ENCODE measurements around the gene TNIK. TPM values are rescaled to one million over a fixed set of nuclear protein-coding genes. Genes with fewer than 3 reads are reported as not detected.
A peak's percentile ranks its signal among the peaks of the same experiment; 100 is the strongest.

The TNIK gene
- total RNA-seq, 1 experiment from 2014 or later = 0.69 TPM

- Histone ChIP-seq H3K9me3 (ENCODE audit: low read depth, low read length, poor library complexity, severe bottlenecking) (no peaks in the 10 kb centered on the region), H3K27ac (ENCODE audit: low read depth, low read length, poor library complexity, severe bottlenecking) (no peak overlapping the region), H3K27me3 (replicated peaks; ENCODE audit: insufficient read depth, low read depth, low read length, poor library complexity) (no peaks in the 10 kb centered on the region), H3K4me3 (ENCODE audit: low read depth, low read length, poor library complexity, severe bottlenecking) (no peak overlapping the region), H3K36me3 (ENCODE audit: insufficient read depth, low read length, poor library complexity, severe bottlenecking) (no peaks in the 10 kb centered on the region), H3K4me1 (ENCODE audit: insufficient read depth, low read length, poor library complexity, severe bottlenecking) (no peaks in the 10 kb centered on the region)
- POLR2A ChIA-PET (ENCODE audit: low non-redundant PET) = no interaction called here
- no TSS peak for BruUV-seq (replicated peaks)
- TF ChIP-seq EZH2 (IDR thresholded peaks at IDR 0.05; ENCODE audit: borderline replicate concordance, low read depth, low read length, poor library complexity, severe bottlenecking) (no peak), CTCF (conservative IDR thresholded peaks at IDR 0.05; ENCODE audit: low read depth, low read length) (no peak)
- CTCF ChIA-PET = no interaction called here
- peak; percentile 34 for DNase-seq (ENCODE audit: low spot score)
- intact Hi-C loops (cut with micrococcal nuclease; ENCODE audit: unreplicated experiment) = no loop called here
These were observed 343.8 kb downstream of the TNIK start for GRCh38 chr3:171116365-171116764.

GRCh38 chr3:171115667-171116066 lies 344.5 kb downstream of the TNIK start:
- Histone ChIP-seq H3K9me3 (ENCODE audit: low read depth, low read length, poor library complexity, severe bottlenecking) (no peaks in the 10 kb centered on the region), H3K36me3 (ENCODE audit: insufficient read depth, low read length, poor library complexity, severe bottlenecking) (no peaks in the 10 kb centered on the region), H3K27ac (ENCODE audit: low read depth, low read length, poor library complexity, severe bottlenecking) (no peak overlapping the region), H3K27me3 (replicated peaks; ENCODE audit: insufficient read depth, low read depth, low read length, poor library complexity) (no peaks in the 10 kb centered on the region), H3K4me3 (ENCODE audit: low read depth, low read length, poor library complexity, severe bottlenecking) (no peak overlapping the region), H3K4me1 (ENCODE audit: insufficient read depth, low read length, poor library complexity, severe bottlenecking) (no peaks in the 10 kb centered on the region)
- POLR2A ChIA-PET (ENCODE audit: low non-redundant PET) = no interaction called here
- no peak for DNase-seq (ENCODE audit: low spot score)
- BruUV-seq (replicated peaks) = no TSS peak
- intact Hi-C loops (cut with micrococcal nuclease; ENCODE audit: unreplicated experiment) = no loop called here
- CTCF ChIA-PET = no interaction called here
- TF ChIP-seq CTCF (conservative IDR thresholded peaks at IDR 0.05; ENCODE audit: low read depth, low read length) = no peak
- no peak for TF ChIP-seq EZH2 (IDR thresholded peaks at IDR 0.05; ENCODE audit: borderline replicate concordance, low read depth, low read length, poor library complexity, severe bottlenecking)

- no peaks in the 10 kb centered on the region for H3K9me3 ChIP-seq (ENCODE audit: low read depth, low read length, poor library complexity, severe bottlenecking)
These were observed 346.5 kb downstream of the TNIK start for GRCh38 chr3:171113716-171114115.

More at GRCh38 chr3:171113716-171114115, 346.5 kb downstream of the TNIK start:
- POLR2A ChIA-PET (ENCODE audit: low non-redundant PET) = no interaction called here
- Histone ChIP-seq H3K4me1 (ENCODE audit: insufficient read depth, low read length, poor library complexity, severe bottlenecking) (no peaks in the 10 kb centered on the region), H3K27ac (ENCODE audit: low read depth, low read length, poor library complexity, severe bottlenecking) (no peak overlapping the region), H3K27me3 (replicated peaks; ENCODE audit: insufficient read depth, low read depth, low read length, poor library complexity) (no peaks in the 10 kb centered on the region), H3K4me3 (ENCODE audit: low read depth, low read length, poor library complexity, severe bottlenecking) (no peak overlapping the region), H3K36me3 (ENCODE audit: insufficient read depth, low read length, poor library complexity, severe bottlenecking) (no peaks in the 10 kb centered on the region)
- CTCF ChIA-PET = interaction anchor here (0.6 kb wide), 1 partner anchor 483 kb away, joined by 3 read pairs; no protein-coding TSS in a partner anchor
- peak; percentile 25 for DNase-seq (ENCODE audit: low spot score)
- TF ChIP-seq EZH2 (IDR thresholded peaks at IDR 0.05; ENCODE audit: borderline replicate concordance, low read depth, low read length, poor library complexity, severe bottlenecking) (no peak), CTCF (conservative IDR thresholded peaks at IDR 0.05; ENCODE audit: low read depth, low read length) (peak; percentile 35; the same call in 1 of the 2 replicates)
- intact Hi-C loops (cut with micrococcal nuclease; ENCODE audit: unreplicated experiment) = no loop called here
- no TSS peak for BruUV-seq (replicated peaks)

Measured in A673 (cell line).